ENCODE measurements around the gene ZFAND3. TPM values are rescaled to one million over a fixed set of nuclear protein-coding genes. Genes with fewer than 3 reads are reported as not detected.

The ZFAND3 gene
- total RNA-seq, 2 experiments from 2014 or later: 34.4 to 37.0 TPM

GRCh38 chr6:38080889-38081288, 261.4 kb downstream of the ZFAND3 start:
- no peak for TF ChIP-seq CTCF (IDR thresholded peaks at IDR 0.05)
- peaks cover 17% of the 10 kb centered on the region for H3K36me3 ChIP-seq (ENCODE audit: insufficient read depth, low read length)
- ChIA-PET CTCF (no interaction called here), POLR2A (no interaction called here)
- ATAC-seq (ENCODE audit: poor library complexity) (no peak), DNase-seq (no peak)
- intact Hi-C loops (cut with DNase I, micrococcal nuclease): no loop called here
- no peak overlapping the region for H3K4me3 Mint-ChIP-seq
- peaks cover 8% of the 10 kb centered on the region for H3K4me1 Mint-ChIP-seq (ENCODE audit: low read depth)
- H3K36me3 Mint-ChIP-seq (ENCODE audit: low read depth): peaks cover 66% of the 10 kb centered on the region
- no peak overlapping the region for H3K27ac ChIP-seq (ENCODE audit: low read depth in 1 of 2, low read length in 2 of 2)
- H3K4me3 ChIP-seq (ENCODE audit: low read length): no peak overlapping the region
- no peaks in the 10 kb centered on the region for H3K4me1 ChIP-seq (ENCODE audit: insufficient read depth, low read length)
- H3K27me3 ChIP-seq (ENCODE audit: control insufficient read depth in 1 of 2, insufficient read depth in 2 of 2, low read length in 2 of 2): no peaks in the 10 kb centered on the region
- H3K9me3 Mint-ChIP-seq: no peaks in the 10 kb centered on the region
- no peaks in the 10 kb centered on the region for H3K27me3 Mint-ChIP-seq
- H3K27ac Mint-ChIP-seq: no peak overlapping the region
- H3K9me3 ChIP-seq (ENCODE audit: control insufficient read depth in 1 of 2, insufficient read depth in 1 of 2, low read length in 2 of 2): no peaks in the 10 kb centered on the region

DNA sequence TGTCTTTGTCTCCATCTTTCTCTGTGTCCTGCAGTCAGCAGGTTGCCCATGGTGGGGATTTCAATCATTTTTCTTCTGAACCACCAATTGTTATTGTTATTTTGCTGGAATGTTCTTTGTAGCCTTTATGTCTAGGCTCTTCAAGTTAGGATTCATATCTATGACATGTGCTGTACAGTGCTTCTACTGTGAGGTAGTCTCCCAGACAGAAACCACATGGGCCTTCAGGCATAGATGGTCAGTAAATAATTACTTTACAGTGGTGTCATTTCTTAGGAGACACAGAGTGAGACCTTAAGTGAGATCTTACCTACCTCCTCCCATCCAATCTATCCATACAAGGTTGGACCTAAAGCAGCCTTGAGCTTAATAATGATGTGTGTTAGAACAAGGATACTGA, 265.5 kb downstream of the ZFAND3 start:
- Histone ChIP-seq H3K36me3 (ENCODE audit: insufficient read depth, low read length) (peaks cover 13% of the 10 kb centered on the region), H3K27me3 (ENCODE audit: control insufficient read depth in 1 of 2, insufficient read depth in 2 of 2, low read length in 2 of 2) (no peaks in the 10 kb centered on the region), H3K27ac (ENCODE audit: low read depth in 1 of 2, low read length in 2 of 2) (no peak overlapping the region), H3K4me1 (ENCODE audit: insufficient read depth, low read length) (no peaks in the 10 kb centered on the region), H3K9me3 (ENCODE audit: control insufficient read depth in 1 of 2, insufficient read depth in 1 of 2, low read length in 2 of 2) (no peaks in the 10 kb centered on the region), H3K4me3 (ENCODE audit: low read length) (no peak overlapping the region)
- Mint-ChIP-seq H3K4me1 (ENCODE audit: low read depth) (peaks cover 19% of the 10 kb centered on the region), H3K9me3 (no peaks in the 10 kb centered on the region), H3K36me3 (ENCODE audit: low read depth) (peaks cover 75% of the 10 kb centered on the region), H3K27me3 (no peaks in the 10 kb centered on the region), H3K27ac (no peak overlapping the region), H3K4me3 (no peak overlapping the region)
- CTCF ChIA-PET: no interaction called here
- no peak for ATAC-seq (ENCODE audit: poor library complexity)
- TF ChIP-seq CTCF (IDR thresholded peaks at IDR 0.05): no peak
- intact Hi-C loops (cut with DNase I, micrococcal nuclease): no loop called here
- no peak for DNase-seq
- POLR2A ChIA-PET: no interaction called here

DNA sequence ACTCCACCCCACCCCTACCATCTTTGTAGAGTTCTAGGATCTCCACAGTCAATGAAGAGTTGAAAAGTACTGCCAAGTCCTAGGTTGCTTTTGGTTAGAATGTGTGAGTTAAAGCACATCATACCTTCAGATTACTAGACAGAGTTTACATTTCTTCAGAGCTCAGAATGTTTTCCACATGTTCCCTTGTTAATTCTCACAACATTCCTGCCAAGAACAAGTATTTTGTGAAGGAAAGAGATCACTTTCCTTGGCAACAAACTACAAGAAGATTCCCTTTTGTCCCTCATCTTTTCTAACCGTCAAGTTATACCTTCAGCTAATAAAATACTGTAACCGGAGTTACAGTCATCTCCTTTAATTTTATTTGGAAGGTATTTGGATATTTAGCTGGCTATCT, 266.8 kb downstream of the ZFAND3 start:
- Histone ChIP-seq H3K27ac (ENCODE audit: low read depth in 1 of 2, low read length in 2 of 2) (no peak overlapping the region), H3K27me3 (ENCODE audit: control insufficient read depth in 1 of 2, insufficient read depth in 2 of 2, low read length in 2 of 2) (no peaks in the 10 kb centered on the region), H3K4me1 (ENCODE audit: insufficient read depth, low read length) (no peaks in the 10 kb centered on the region), H3K9me3 (ENCODE audit: control insufficient read depth in 1 of 2, insufficient read depth in 1 of 2, low read length in 2 of 2) (no peaks in the 10 kb centered on the region), H3K4me3 (ENCODE audit: low read length) (no peak overlapping the region), H3K36me3 (ENCODE audit: insufficient read depth, low read length) (peaks cover 13% of the 10 kb centered on the region)
- intact Hi-C loops (cut with DNase I, micrococcal nuclease): no loop called here
- Mint-ChIP-seq H3K36me3 (ENCODE audit: low read depth) (peaks cover 67% of the 10 kb centered on the region), H3K27me3 (no peaks in the 10 kb centered on the region), H3K4me1 (ENCODE audit: low read depth) (peaks cover 19% of the 10 kb centered on the region), H3K9me3 (no peaks in the 10 kb centered on the region), H3K27ac (no peak overlapping the region), H3K4me3 (no peak overlapping the region)
- CTCF ChIA-PET: interaction anchor here (2.2 kb wide), 1 partner anchor 14 kb away, joined by 5 read pairs; no protein-coding TSS in a partner anchor
- POLR2A ChIA-PET: interaction anchor here (1.2 kb wide), 1 partner anchor 30 kb away, joined by 3 read pairs; no protein-coding TSS in a partner anchor
- no peak for DNase-seq
- TF ChIP-seq CTCF (IDR thresholded peaks at IDR 0.05): no peak
- ATAC-seq (ENCODE audit: poor library complexity): no peak
